GM18526 (cell line): ENCODE data around the gene SLC25A30.

Experiments
- POLR2A ChIP-seq: IDR thresholded peaks from 3 replicates; pipeline ENCODE4 v1.6.1; 2011; ENCODE audit not compliant: insufficient read length; ENCODE audit errors: extremely low read depth

The SLC25A30 gene

GRCh38 chr13:45350152-45350551 lies 68.0 kb downstream of the SLC25A30 start:
- TF ChIP-seq POLR2A, result no peak

GRCh38 chr13:45349438-45349837 lies 68.7 kb downstream of the SLC25A30 start:
- TF ChIP-seq POLR2A, result no peak
